ENCODE results near the gene DPYSL5.

DNA sequence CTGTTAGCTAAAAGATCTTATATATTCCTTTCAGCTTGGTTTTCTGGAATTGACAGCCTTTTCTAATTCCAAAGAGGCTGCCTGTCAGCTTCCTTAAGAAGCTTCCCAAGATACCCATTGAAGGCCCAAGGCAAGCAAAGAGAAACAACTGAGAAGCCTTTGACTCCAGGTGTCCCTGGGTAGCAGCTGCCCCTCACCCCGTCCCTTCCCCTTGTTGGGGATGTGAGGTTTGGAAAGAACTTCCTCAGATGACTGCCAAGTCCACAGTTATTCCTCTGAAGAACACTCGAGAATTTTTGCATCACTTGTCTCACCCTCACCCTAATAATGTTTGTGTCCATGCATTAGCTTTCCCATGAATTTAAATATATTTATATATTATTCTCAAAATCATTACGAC is 135.8 kb downstream of the DPYSL5 start:
- TF ChIP-seq POLR2A (IDR thresholded peaks at IDR 0.05; ENCODE audit: low read depth, low read length) (no peak), POLR2AphosphoS5 (IDR thresholded peaks at IDR 0.05; ENCODE audit: low read depth, low read length) (no peak)
